OCI-LY7 (cell line): ENCODE results near the gene TSPAN13. TPM values are rescaled to one million over a fixed set of nuclear protein-coding genes. Genes with fewer than 3 reads are reported as not detected.
A peak's percentile ranks its signal among the peaks of the same experiment; 100 is the strongest.

ENCODE experiments used
- BruUV-seq: library from RNA; stranded (reverse); fragments of 400-500 nt; replicated peaks from 2 replicates; lab custom pipeline; 2021; lab: Mats Ljungman, UMichigan
- CTCF ChIA-PET: fragments of 300-600 bp; sonication (Branson Sonifier 250); formaldehyde crosslinking; loops from one replicate; lab custom pipeline; 2022; ENCODE audit warnings: antibody characterized with exemption; ENCODE audit not compliant: unreplicated experiment; lab: Charles Lee
- POLR2A ChIA-PET: fragments of 300-600 bp; sonication (Branson Sonifier 250); formaldehyde crosslinking; loops from one replicate; lab custom pipeline; 2022; ENCODE audit warnings: antibody characterized with exemption; lab: Charles Lee
- DNase-seq: peaks from one replicate; pipeline ENCODE4 v3.0.0-alpha.2; 2015; ENCODE audit warnings: low spot score
- H2AFZ ChIP-seq: fragments of 200-600 bp; sonication (generic), shearing (Covaris generic); 2 replicates; pipeline ENCODE4 v1.6.1; 2014; ENCODE audit warnings: mild to moderate bottlenecking, antibody characterized with exemption, low read length, moderate library complexity
- H3K27ac ChIP-seq: fragments of 200-600 bp; sonication (generic); 2 replicates; pipeline ENCODE4 v1.5.1; 2014; ENCODE audit warnings: mixed run types, low read depth, mild to moderate bottlenecking, moderate library complexity, low read length, inconsistent platforms; ENCODE audit not compliant: poor library complexity, severe bottlenecking
- H3K36me3 ChIP-seq: fragments of 200-600 bp; sonication (generic); 2 replicates; pipeline ENCODE4 v1.6.1; 2014; ENCODE audit warnings: mild to moderate bottlenecking, antibody characterized with exemption, low read length, moderate library complexity, mixed read lengths; ENCODE audit not compliant: insufficient read depth
- H3K4me1 ChIP-seq: fragments of 200-600 bp; sonication (generic); 2 replicates; pipeline ENCODE4 v1.5.1; 2014; ENCODE audit warnings: mild to moderate bottlenecking, low read length; ENCODE audit not compliant: insufficient read depth, poor library complexity, severe bottlenecking
- H3K4me2 ChIP-seq: fragments of 200-600 bp; sonication (generic); 2 replicates; pipeline ENCODE4 v1.6.1; 2014; ENCODE audit warnings: mild to moderate bottlenecking, low read length
- H3K4me3 ChIP-seq: fragments of 200-600 bp; sonication (generic); 2 replicates; pipeline ENCODE4 v1.5.1; 2014; ENCODE audit warnings: mild to moderate bottlenecking, low read depth, low read length; ENCODE audit not compliant: poor library complexity, severe bottlenecking
- H3K79me2 ChIP-seq: fragments of 200-600 bp; sonication (generic); 2 replicates; pipeline ENCODE4 v1.6.1; 2016; ENCODE audit warnings: low read depth, mild to moderate bottlenecking, low read length, moderate library complexity, mixed read lengths; ENCODE audit not compliant: insufficient read depth
- H3K9me2 ChIP-seq: fragments of 200-600 bp; sonication (generic); 2 replicates; pipeline ENCODE4 v1.6.1; 2016; ENCODE audit warnings: mild to moderate bottlenecking, low read length, mixed read lengths; ENCODE audit not compliant: insufficient read depth
- H3K9me3 ChIP-seq: fragments of 200-600 bp; sonication (generic); 2 replicates; pipeline ENCODE4 v1.6.1; 2014; ENCODE audit warnings: mild to moderate bottlenecking, mixed run types, low read length, mixed read lengths
- H4K20me1 ChIP-seq: fragments of 200-600 bp; sonication (generic); 2 replicates; pipeline ENCODE4 v1.6.1; 2014; ENCODE audit warnings: mild to moderate bottlenecking, antibody characterized with exemption, low read length, moderate library complexity, mixed read lengths; ENCODE audit not compliant: insufficient read depth
- EZH2phosphoT487 ChIP-seq: fragments of 200-600 bp; sonication (generic); IDR thresholded peaks from 2 replicates; pipeline ENCODE4 v1.6.1; 2018; ENCODE audit warnings: low read depth, borderline replicate concordance, mild to moderate bottlenecking, mixed run types, antibody characterized with exemption, low read length, moderate library complexity, mixed read lengths
- intact Hi-C: fragments of 100-400 bp; cut with micrococcal nuclease; formaldehyde crosslinking; loops from one replicate; pipeline ENCODE4 v1.10.0; 2022; ENCODE audit not compliant: unreplicated experiment
- total RNA-seq, 2 experiments: library from RNA; depleted of rRNA in 1 of 2; stranded (reverse); fragments of >200 nt in 1 of 2; shearing (Covaris generic) in 1 of 2; gene quantifications; 2 replicates each; pipeline ENCODE4 v1.2.3, GENCODE V29; 2014 to 2022
- TF ChIP-seq, protein P1 (sequence below): fragments of 200-600 bp; sonication (generic); conservative IDR thresholded peaks from 2 replicates; pipeline ENCODE4 v1.5.1; 2014; ENCODE audit warnings: mild to moderate bottlenecking, antibody characterized with exemption, low read length, moderate library complexity, mixed read lengths

TSPAN13 gene
- total RNA-seq, 2 experiments from 2014 or later, result 5.0 to 12.2 TPM

- H3K36me3 ChIP-seq, result no peaks in the 10 kb centered on the region
- H3K9me3 ChIP-seq, result no peaks in the 10 kb centered on the region
- ChIA-PET POLR2A (no interaction called here), CTCF (no interaction called here)
- H3K4me1 ChIP-seq, result no peaks in the 10 kb centered on the region
- TF ChIP-seq, protein P1, sequence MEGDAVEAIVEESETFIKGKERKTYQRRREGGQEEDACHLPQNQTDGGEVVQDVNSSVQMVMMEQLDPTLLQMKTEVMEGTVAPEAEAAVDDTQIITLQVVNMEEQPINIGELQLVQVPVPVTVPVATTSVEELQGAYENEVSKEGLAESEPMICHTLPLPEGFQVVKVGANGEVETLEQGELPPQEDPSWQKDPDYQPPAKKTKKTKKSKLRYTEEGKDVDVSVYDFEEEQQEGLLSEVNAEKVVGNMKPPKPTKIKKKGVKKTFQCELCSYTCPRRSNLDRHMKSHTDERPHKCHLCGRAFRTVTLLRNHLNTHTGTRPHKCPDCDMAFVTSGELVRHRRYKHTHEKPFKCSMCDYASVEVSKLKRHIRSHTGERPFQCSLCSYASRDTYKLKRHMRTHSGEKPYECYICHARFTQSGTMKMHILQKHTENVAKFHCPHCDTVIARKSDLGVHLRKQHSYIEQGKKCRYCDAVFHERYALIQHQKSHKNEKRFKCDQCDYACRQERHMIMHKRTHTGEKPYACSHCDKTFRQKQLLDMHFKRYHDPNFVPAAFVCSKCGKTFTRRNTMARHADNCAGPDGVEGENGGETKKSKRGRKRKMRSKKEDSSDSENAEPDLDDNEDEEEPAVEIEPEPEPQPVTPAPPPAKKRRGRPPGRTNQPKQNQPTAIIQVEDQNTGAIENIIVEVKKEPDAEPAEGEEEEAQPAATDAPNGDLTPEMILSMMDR, result no peak
- no peak for TF ChIP-seq EZH2phosphoT487
- intact Hi-C loops, result no loop called here
- no peaks in the 10 kb centered on the region for H4K20me1 ChIP-seq
- no peaks in the 10 kb centered on the region for H3K79me2 ChIP-seq
- H3K9me2 ChIP-seq, result no peaks in the 10 kb centered on the region
- no peak overlapping the region for H3K4me2 ChIP-seq
- H2AFZ ChIP-seq, result no peak overlapping the region
- no peak overlapping the region for H3K27ac ChIP-seq
- BruUV-seq, result no TSS peak
- no peak overlapping the region for H3K4me3 ChIP-seq
- DNase-seq, result no peak
Observed at GRCh38 chr7:16747102-16747501, 6.5 kb upstream of the TSPAN13 start.

GRCh38 chr7:16753932-16754855 is 639 bp downstream of the TSPAN13 start:
- no TSS peak for BruUV-seq
- peak; percentile 35 for DNase-seq
- Histone ChIP-seq H3K79me2 (0 out of 2 replicates have a peak, but pooled peaks cover 4% of the 10 kb centered on the region), H3K9me3 (0 out of 2 replicates have a peak, but pooled peaks cover 8% of the 10 kb centered on the region), H3K36me3 (no peaks in the 10 kb centered on the region), H4K20me1 (no peaks in the 10 kb centered on the region), H3K4me3 (peak overlapping the region; percentile 93), H3K27ac (no peak overlapping the region), H3K9me2 (no peaks in the 10 kb centered on the region), H3K4me1 (peaks cover 28% of the 10 kb centered on the region), H3K4me2 (peak overlapping the region; percentile 82), H2AFZ (peak overlapping the region; percentile 73)
- ChIA-PET CTCF (no interaction called here), POLR2A (interaction anchor here (0.6 to 1.4 kb wide), 3 partner anchors 14 to 91 kb away, joined by 3 to 6 read pairs (median 4); no protein-coding TSS in a partner anchor)
- intact Hi-C loops, result loop anchor here (5.0 kb wide), 1 partner anchor 107 kb away; the partner anchor contains the start of genes ANKMY2 and BZW2
- TF ChIP-seq, protein P1, result no peak
- no peak for TF ChIP-seq EZH2phosphoT487
